Diencephalon (tissue), 1 donor: ENCODE measurements around the gene KBTBD7. TPM values are rescaled to one million over a fixed set of nuclear protein-coding genes. Genes with fewer than 3 reads are reported as not detected.

Experiments
- total RNA-seq: library from RNA; depleted of rRNA; stranded (reverse); fragments of >200 nt; gene quantifications from one replicate; pipeline ENCODE4 v1.2.3, GENCODE V29; 2014

KBTBD7 gene
- 39.9 TPM for total RNA-seq

GRCh38 chr13:41193919-41194824 lies at the start of gene KBTBD7:
TSS of gene KBTBD7 (minus strand) at chr13:41194569. CDS start at chr13:41194257, 312 bp downstream.

Other genes with a start within 250 kb of the KBTBD7 start
- gene ELF1, start 175.3 kb downstream of the KBTBD7 start, total RNA-seq = 16.6 TPM
- gene WBP4, start 133.1 kb downstream of the KBTBD7 start, total RNA-seq = 17.8 TPM
- 86.0 TPM for gene KBTBD6, start 61.8 kb downstream of the KBTBD7 start, total RNA-seq
- 19.8 TPM for gene MTRF1, start 69.0 kb upstream of the KBTBD7 start, total RNA-seq
- gene NAA16, start 116.7 kb upstream of the KBTBD7 start, total RNA-seq = 54.4 TPM